ENCODE data around the gene LYZL6.
A peak's percentile ranks its signal among the peaks of the same experiment; 100 is the strongest.
"Not testable (repeated sequence)": the region's sequence is repeated elsewhere in the genome, so short reads cannot be mapped to it uniquely, and the experiment has no call there.

LYZL6 gene

DNA sequence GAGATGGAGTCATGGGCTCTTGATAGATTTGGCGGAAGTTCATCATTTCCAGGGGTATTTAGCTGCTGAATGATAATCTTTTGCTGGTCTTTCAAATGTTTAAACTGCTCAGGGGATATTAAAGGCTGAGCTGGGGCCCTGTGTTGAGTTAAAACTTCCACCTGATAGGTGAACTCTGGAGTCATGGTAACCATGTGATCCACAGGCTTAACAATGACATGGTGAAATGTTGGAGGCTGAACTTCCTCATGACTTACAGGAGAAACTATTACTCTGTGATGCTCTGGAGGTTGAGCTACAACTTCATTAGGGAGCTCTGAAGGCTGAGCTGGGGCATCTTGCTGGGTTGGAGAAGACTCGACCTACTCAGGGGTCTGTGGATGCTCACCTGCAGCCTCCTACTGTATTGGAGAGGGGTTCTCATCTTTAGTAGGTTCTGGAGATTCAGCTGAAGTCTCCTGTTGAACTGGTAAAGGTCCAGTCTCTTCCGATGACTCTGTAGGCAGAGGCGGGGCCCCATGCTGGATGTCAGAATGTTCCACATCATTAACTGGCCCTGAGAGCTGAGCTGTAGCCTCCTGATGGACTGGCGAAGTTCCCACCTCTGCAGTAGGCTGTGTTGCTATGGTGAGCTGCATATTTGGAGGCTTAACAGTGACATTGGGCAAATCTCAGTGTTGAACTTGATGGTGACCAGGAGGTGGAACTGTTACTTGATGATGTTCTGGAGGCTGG, 37.2 kb downstream of the LYZL6 start:
- no peak for DNase-seq (ENCODE audit: low spot score)
- H3K27ac ChIP-seq = no peak overlapping the region
- POLR2A ChIA-PET (ENCODE audit: low non-redundant PET) = no interaction called here
- TF ChIP-seq, protein P1, sequence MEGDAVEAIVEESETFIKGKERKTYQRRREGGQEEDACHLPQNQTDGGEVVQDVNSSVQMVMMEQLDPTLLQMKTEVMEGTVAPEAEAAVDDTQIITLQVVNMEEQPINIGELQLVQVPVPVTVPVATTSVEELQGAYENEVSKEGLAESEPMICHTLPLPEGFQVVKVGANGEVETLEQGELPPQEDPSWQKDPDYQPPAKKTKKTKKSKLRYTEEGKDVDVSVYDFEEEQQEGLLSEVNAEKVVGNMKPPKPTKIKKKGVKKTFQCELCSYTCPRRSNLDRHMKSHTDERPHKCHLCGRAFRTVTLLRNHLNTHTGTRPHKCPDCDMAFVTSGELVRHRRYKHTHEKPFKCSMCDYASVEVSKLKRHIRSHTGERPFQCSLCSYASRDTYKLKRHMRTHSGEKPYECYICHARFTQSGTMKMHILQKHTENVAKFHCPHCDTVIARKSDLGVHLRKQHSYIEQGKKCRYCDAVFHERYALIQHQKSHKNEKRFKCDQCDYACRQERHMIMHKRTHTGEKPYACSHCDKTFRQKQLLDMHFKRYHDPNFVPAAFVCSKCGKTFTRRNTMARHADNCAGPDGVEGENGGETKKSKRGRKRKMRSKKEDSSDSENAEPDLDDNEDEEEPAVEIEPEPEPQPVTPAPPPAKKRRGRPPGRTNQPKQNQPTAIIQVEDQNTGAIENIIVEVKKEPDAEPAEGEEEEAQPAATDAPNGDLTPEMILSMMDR (conservative IDR thresholded peaks at IDR 0.05; ENCODE audit: low read depth) = no peak
- CTCF ChIA-PET = interaction anchor here (1.1 kb wide), 1 partner anchor 220 kb away, joined by 3 read pairs; no protein-coding TSS in a partner anchor

DNA sequence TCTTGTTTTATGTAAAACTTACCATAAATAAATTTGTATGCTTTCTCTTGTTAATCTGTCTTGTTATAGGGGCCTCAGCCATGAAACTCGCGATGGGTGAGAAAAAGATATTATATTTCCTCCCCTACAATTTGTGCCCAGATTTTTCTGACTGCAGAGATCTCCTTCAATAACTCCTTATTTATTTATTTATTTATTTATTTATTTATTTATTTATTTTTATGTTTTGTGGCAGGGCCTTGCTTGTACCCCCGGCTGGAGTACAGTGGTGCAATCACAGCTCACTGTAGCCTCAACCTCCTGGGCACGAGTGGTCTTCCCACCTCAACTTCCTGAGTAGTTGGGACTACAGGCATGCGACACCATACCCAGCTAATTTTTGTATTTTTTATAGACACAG, 40.1 kb downstream of the LYZL6 start:
- DNase-seq (ENCODE audit: low spot score) = no peak
- POLR2A ChIA-PET (ENCODE audit: low non-redundant PET) = no interaction called here
- CTCF ChIA-PET = no interaction called here
- no peak overlapping the region for H3K27ac ChIP-seq
- TF ChIP-seq, protein P1 (conservative IDR thresholded peaks at IDR 0.05; ENCODE audit: low read depth) = no peak

DNA sequence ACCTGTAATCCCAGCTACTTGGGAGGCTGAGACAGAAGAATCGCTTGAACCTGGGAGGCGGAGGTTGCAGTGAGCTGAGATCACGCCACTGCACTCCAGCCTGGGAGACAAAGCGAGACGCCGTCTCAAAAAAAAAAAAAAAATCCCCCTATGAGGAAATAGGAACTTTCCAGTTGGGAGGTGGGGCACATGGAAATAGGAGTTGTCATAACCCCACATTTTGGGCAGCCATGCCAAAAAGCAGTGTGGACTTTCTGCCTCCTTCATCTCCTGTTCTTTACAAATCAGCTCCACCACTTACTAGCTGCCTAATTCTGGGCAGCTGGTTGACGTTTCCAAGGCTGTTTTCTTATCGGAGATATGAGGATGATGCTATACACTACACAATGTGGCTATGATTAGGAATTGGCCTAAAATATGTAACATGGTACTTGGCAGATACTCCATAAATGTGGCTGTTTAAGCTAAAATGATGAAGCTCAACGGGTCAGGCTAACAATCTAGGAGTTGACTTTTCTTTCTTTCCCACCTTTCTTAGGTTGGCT, 41.8 kb downstream of the LYZL6 start:
- CTCF ChIA-PET = interaction anchor here (0.6 kb wide), 2 partner anchors 315 to 959 kb away, joined by 3 to 4 read pairs; no protein-coding TSS in a partner anchor
- TF ChIP-seq, protein P1 (conservative IDR thresholded peaks at IDR 0.05; ENCODE audit: low read depth) = no peak
- H3K27ac ChIP-seq = no peak overlapping the region
- POLR2A ChIA-PET (ENCODE audit: low non-redundant PET) = no interaction called here
- DNase-seq (ENCODE audit: low spot score) = no peak

DNA sequence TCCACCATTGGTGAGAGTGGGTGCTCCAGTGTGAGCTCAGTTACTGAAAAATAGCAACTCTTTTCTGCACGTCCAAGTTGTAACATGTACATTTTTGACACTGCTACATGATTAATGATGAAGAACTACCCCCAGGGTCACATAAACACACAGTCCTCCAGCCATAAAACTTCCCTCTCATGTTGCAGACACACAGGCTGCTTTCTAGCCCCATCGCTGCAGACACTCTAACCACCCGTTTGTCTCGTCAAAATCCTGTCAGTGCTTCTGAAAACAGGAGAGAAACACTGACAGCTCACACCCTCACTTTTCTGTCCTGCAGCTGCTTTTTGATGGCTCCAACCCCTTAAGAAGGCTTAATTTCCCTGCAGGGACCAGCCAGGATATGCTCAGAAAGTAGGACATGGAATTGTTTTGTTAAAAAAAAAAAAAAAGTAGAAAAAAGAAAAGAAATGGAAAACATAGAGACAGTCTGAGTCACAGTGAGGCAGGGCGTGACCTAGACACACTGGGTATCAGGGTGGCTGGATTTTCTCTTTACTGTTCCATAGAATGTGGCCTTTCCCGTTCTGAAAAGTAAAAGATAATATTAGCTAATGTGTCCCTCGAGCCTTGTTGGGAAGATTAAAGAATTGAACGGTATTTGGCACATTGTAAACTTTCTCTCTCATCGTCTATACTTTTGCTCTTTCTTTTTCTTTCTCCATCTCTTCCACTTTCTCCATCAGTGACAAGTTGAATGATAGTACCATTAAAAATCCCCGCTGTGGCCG, 42.6 kb downstream of the LYZL6 start:
- DNase-seq (ENCODE audit: low spot score) = no peak
- ChIA-PET POLR2A (ENCODE audit: low non-redundant PET) (no interaction called here), CTCF (interaction anchor here (0.6 to 0.7 kb wide), 2 partner anchors 315 to 680 kb away, joined by 4 to 8 read pairs; no protein-coding TSS in a partner anchor)
- TF ChIP-seq, protein P1 (conservative IDR thresholded peaks at IDR 0.05; ENCODE audit: low read depth) = no peak
- no peak overlapping the region for H3K27ac ChIP-seq

DNA sequence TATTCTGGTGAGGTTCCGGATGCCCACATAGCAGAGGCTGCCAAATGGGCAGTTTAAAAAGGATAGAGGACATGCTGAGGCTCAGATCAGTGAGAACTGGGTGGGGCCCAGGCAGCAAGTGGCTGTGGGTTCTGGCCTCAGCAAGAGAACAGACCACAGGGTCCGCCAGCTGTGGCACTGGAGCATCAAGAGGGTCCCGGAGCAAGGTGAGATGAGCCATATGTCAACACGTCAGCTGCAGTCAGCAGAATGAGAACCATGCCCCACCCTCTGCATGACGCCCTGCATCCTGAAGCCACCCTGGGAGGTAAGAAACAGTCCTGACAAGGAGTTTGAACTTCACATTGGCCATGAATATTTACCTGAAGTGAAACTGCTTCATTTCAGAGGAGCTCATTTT, 43.2 kb downstream of the LYZL6 start:
- H3K27ac ChIP-seq = no peak overlapping the region
- CTCF ChIA-PET = interaction anchor here (0.7 kb wide), 1 partner anchor 680 kb away, joined by 8 read pairs; no protein-coding TSS in a partner anchor
- TF ChIP-seq, protein P1 (conservative IDR thresholded peaks at IDR 0.05; ENCODE audit: low read depth) = no peak
- peak; percentile 23 for DNase-seq (ENCODE audit: low spot score)
- POLR2A ChIA-PET (ENCODE audit: low non-redundant PET) = no interaction called here

DNA sequence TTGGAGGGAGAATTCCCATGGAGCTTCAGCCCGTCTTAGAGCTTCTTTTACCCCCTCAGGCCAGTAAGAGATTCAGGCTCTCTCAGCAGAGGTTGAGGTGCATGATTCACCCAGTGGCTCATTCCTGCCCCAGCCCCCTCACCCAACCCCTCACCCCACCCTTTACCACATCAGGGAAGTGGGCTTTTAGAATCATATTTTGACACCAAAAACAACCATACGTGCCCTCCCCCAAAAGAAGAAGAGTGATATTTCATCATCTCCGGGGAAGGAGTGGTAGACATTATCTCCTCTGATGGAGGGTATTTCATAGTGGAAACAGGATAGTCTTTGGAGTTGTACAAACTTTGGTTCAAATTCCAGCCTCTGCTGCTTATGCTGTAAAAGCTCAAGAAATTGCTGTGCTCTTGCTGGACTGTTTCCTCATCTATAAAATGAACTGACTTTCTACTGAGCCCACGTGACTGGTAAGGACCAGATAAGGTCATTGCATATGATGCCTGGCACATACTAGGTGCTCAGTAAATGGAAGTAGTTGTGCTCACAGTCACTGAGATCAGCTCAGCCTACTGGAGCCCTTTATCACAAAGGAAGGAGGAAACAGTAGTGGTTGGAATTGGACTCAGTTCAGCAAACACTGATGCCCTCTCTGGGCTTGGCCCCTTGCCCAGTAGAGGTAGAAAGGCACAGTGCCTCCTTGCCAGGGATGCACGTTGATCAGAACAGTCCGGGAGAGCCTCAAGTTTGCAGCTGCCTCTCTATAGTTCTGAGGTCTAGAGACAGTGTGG, 45.0 kb downstream of the LYZL6 start:
- TF ChIP-seq, protein P1 (conservative IDR thresholded peaks at IDR 0.05; ENCODE audit: low read depth) = no peak
- no peak overlapping the region for H3K27ac ChIP-seq
- no peak for DNase-seq (ENCODE audit: low spot score)
- CTCF ChIA-PET = no interaction called here
- POLR2A ChIA-PET (ENCODE audit: low non-redundant PET) = interaction anchor here (0.6 kb wide), 1 partner anchor 45 kb away, joined by 3 read pairs; no protein-coding TSS in a partner anchor

DNA sequence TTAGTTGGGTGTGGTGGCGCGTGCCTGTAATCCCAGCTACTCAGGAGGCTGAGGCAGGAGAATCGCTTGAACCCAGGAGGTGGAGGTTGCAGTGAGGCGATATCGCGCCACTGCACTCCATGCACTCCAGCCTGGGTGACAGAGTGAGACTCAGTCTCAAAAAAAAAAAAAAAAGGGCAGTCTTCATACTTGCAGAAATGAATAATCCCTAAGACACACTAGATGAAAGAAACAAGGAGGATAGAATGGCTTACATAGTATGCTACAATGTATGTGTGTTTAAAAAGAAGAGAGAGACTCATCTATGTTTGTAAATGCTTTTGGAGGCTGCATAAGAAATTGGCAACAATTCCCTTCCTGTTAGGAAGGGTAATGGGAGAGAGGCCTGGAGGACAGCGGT, 45.7 kb downstream of the LYZL6 start:
- H3K27ac ChIP-seq; DNase-seq (ENCODE audit: low spot score); CTCF ChIA-PET; POLR2A ChIA-PET (ENCODE audit: low non-redundant PET): not testable (repeated sequence)

Measured in RWPE1 (cell line).